Endothelial cell of umbilical vein (primary cell): ENCODE measurements around the gene ARMC7. TPM values are rescaled to one million over a fixed set of nuclear protein-coding genes. Genes with fewer than 3 reads are reported as not detected.
A peak's percentile ranks its signal among the peaks of the same experiment; 100 is the strongest.

Experiments used
- BruUV-seq: library from RNA; stranded (reverse); fragments of 400-500 nt; replicated peaks from 2 replicates; lab custom pipeline; 2021; lab: Mats Ljungman, UMichigan
- CTCF ChIA-PET: fragments of 300-600, 350-600 bp; sonication (Branson Sonifier 250); formaldehyde crosslinking; loops from one replicate; lab custom pipeline; 2021; ENCODE audit warnings: antibody characterized with exemption, inconsistent platforms; lab: Charles Lee
- POLR2A ChIA-PET: fragments of 300-600, 350-600 bp; sonication (Branson Sonifier 250); formaldehyde crosslinking; loops from one replicate; lab custom pipeline; 2021; ENCODE audit warnings: antibody characterized with exemption, inconsistent platforms; lab: Charles Lee
- DNase-seq: peaks from one replicate; pipeline ENCODE4 v3.0.0-alpha.2; 2011; ENCODE audit warnings: low read depth, low spot score
- FAIRE-seq: peaks from 2 replicates; lab custom pipeline; 2011; peaks lifted over from hg19 to GRCh38; lab: Jason Lieb, UNC
- H2AFZ ChIP-seq: 2 replicates; pipeline ENCODE4 v1.6.0; 2012; ENCODE audit warnings: low read depth, low read length, control low read depth, inconsistent platforms
- H3K27ac ChIP-seq: 2 replicates; pipeline ENCODE4 v1.5.1; 2011; ENCODE audit warnings: low read depth, mild to moderate bottlenecking, control low read depth, low read length, moderate library complexity; ENCODE audit not compliant: insufficient read depth
- H3K27me3 ChIP-seq, 2 experiments: 2 replicates each; pipeline versions ENCODE4 v1.6.0 to v1.6.1; 2011; ENCODE audit warnings: low read length in 2 of 2, mixed read lengths in 1 of 2; ENCODE audit not compliant: control insufficient read depth in 2 of 2, insufficient read depth in 2 of 2
- H3K36me3 ChIP-seq, 2 experiments: 2 replicates in 1 of 2; 3 replicates in 1 of 2; pipeline ENCODE4 v1.5.1; 2011; ENCODE audit warnings: low read length in 2 of 2, mild to moderate bottlenecking in 1 of 2, moderate library complexity in 1 of 2; ENCODE audit not compliant: control insufficient read depth in 2 of 2, insufficient read depth in 2 of 2; ENCODE audit errors: extremely low read depth in 1 of 2
- H3K4me1 ChIP-seq: 3 replicates; pipeline ENCODE4 v1.5.1; 2011; ENCODE audit warnings: mild to moderate bottlenecking, low read length; ENCODE audit not compliant: control insufficient read depth, insufficient read depth; ENCODE audit errors: extremely low read depth
- H3K4me2 ChIP-seq: 2 replicates; pipeline ENCODE4 v1.6.1; 2011; ENCODE audit warnings: low read length, control low read depth, mixed read lengths; ENCODE audit not compliant: insufficient read depth
- H3K4me3 ChIP-seq, 3 experiments: fragments of 200-600 bp in 1 of 3; sonication (generic), shearing (Covaris generic) in 1 of 3; replicated peaks in 1 of 3; 2 replicates each; pipeline ENCODE4 v1.5.1; 2011 to 2016; ENCODE audit warnings: control low read depth in 3 of 3, low read length in 3 of 3, mild to moderate bottlenecking in 2 of 3, inconsistent platforms in 1 of 3, low read depth in 1 of 3, moderate library complexity in 1 of 3; ENCODE audit not compliant: insufficient read depth in 1 of 3
- H3K79me2 ChIP-seq: 2 replicates; pipeline ENCODE4 v1.6.0; 2012; ENCODE audit warnings: low read length, inconsistent platforms; ENCODE audit not compliant: control insufficient read depth, insufficient read depth
- H3K9ac ChIP-seq: replicated peaks from 2 replicates; pipeline ENCODE3; 2011; ENCODE audit warnings: low read length, control low read depth; ENCODE audit not compliant: insufficient read depth; ENCODE audit errors: extremely low read depth
- H3K9me1 ChIP-seq: replicated peaks from 3 replicates; pipeline ENCODE4 v1.6.0; 2011; ENCODE audit warnings: mild to moderate bottlenecking, low read length; ENCODE audit not compliant: control insufficient read depth, insufficient read depth; ENCODE audit errors: extremely low read depth
- H3K9me3 ChIP-seq: replicated peaks from 2 replicates; pipeline ENCODE4 v1.5.1; 2012; ENCODE audit warnings: low read length, inconsistent platforms; ENCODE audit not compliant: control insufficient read depth, insufficient read depth
- H4K20me1 ChIP-seq: replicated peaks from 2 replicates; pipeline ENCODE3; 2011; ENCODE audit warnings: mild to moderate bottlenecking, low read length; ENCODE audit not compliant: control insufficient read depth, insufficient read depth; ENCODE audit errors: extremely low read depth
- CTCF ChIP-seq, 2 donors: IDR thresholded peaks; 1 replicate in 1 of 2; 2 replicates in 1 of 2; pipeline ENCODE4 v1.5.1; 2011; ENCODE audit warnings: low read length in 2 of 2, mild to moderate bottlenecking in 2 of 2, moderate library complexity in 2 of 2, control low read depth in 1 of 2, inconsistent platforms in 1 of 2, low read depth in 1 of 2; ENCODE audit not compliant: insufficient read depth in 1 of 2; ENCODE audit errors: extremely low read depth in 1 of 2
- EZH2 ChIP-seq: IDR thresholded peaks from 2 replicates; pipeline ENCODE4 v1.6.1; 2012; ENCODE audit warnings: borderline replicate concordance, low read depth, mild to moderate bottlenecking, moderate library complexity, low read length, inconsistent platforms; ENCODE audit not compliant: severe bottlenecking
- FOS ChIP-seq: IDR thresholded peaks from 2 replicates; pipeline ENCODE4 v1.6.1; 2011; ENCODE audit warnings: mild to moderate bottlenecking, low read length, moderate library complexity, borderline replicate concordance; ENCODE audit not compliant: insufficient read depth
- GATA2 ChIP-seq: IDR thresholded peaks from 2 replicates; pipeline ENCODE4 v1.7.0; 2011; ENCODE audit warnings: low read depth, mild to moderate bottlenecking, moderate library complexity, mixed read lengths, low read length; ENCODE audit not compliant: insufficient read length, insufficient read depth
- JUN ChIP-seq: IDR thresholded peaks from 2 replicates; pipeline ENCODE4 v1.6.1; 2011; ENCODE audit warnings: borderline replicate concordance, low read depth; ENCODE audit not compliant: insufficient read length, insufficient read depth
- MAX ChIP-seq: IDR thresholded peaks from 2 replicates; pipeline ENCODE4 v1.6.1; 2011; ENCODE audit not compliant: insufficient read depth, insufficient read length
- MYC ChIP-seq: IDR thresholded peaks from one replicate; pipeline ENCODE4 v1.6.1; 2011; ENCODE audit warnings: mild to moderate bottlenecking, low read depth, low read length
- POLR2A ChIP-seq: IDR thresholded peaks from 2 replicates; pipeline ENCODE4 v1.6.1; 2012; ENCODE audit warnings: low read depth, mild to moderate bottlenecking, control low read depth, low read length
- POLR2AphosphoS5 ChIP-seq: IDR thresholded peaks from 2 replicates; pipeline ENCODE4 v1.6.1; 2012; ENCODE audit warnings: low read depth, mild to moderate bottlenecking, control low read depth, low read length, moderate library complexity; ENCODE audit not compliant: insufficient read depth
- dilution Hi-C: fragments of 300-500 bp; cut with MboI; formaldehyde crosslinking; loops from one replicate; pipeline ENCODE4 v1.15.0; 2019; ENCODE audit warnings: low sequenced_read_pairs; ENCODE audit not compliant: extremely low pct_ligation_motif_present
- intact Hi-C: fragments of 100-400 bp; cut with micrococcal nuclease; formaldehyde crosslinking; loops from one replicate; pipeline ENCODE4 v1.10.0; 2022
- polyA plus RNA-seq, 4 experiments: library from polyadenylated mRNA; depleted of rRNA in 3 of 4; stranded (reverse) in 3 of 4; unstranded in 1 of 4; fragments of >200 nt; gene quantifications; 2 replicates each; pipeline versions ENCODE4 v1.2.1 to v1.2.3, GENCODE V29; 2011 to 2012; ENCODE audit warnings: missing spikeins in 1 of 4
- total RNA-seq: library from RNA; stranded (reverse); gene quantifications from 2 replicates; pipeline ENCODE4 v1.2.3, GENCODE V29; 2021

Gene ARMC7
- total and polyA plus RNA-seq, 2 donors (not counting 3 experiments of a cell fraction or from before 2014, with no cell fraction given) = 11.8 to 15.7 TPM

GRCh38 chr17:75124041-75124818 is 14.5 kb downstream of the ARMC7 start:
- peak overlapping the region; percentile 85 for H3K27ac ChIP-seq
- DNase-seq = peak; percentile 87
- no peaks in the 10 kb centered on the region for H3K9me3 ChIP-seq
- no peaks in the 10 kb centered on the region for H4K20me1 ChIP-seq
- intact Hi-C loops = loop anchor here (1.0 kb wide), 2 partner anchors 10 to 28 kb away; no protein-coding TSS in a partner anchor
- TF ChIP-seq FOS (peak; percentile 98), POLR2A (peak; percentile 66), MAX (no peak), MYC (no peak), GATA2 (peak; percentile 81), POLR2AphosphoS5 (peak; percentile 82), CTCF (IDR thresholded peaks at IDR 0.05; ENCODE audit: extremely low read depth in 1 of 2, insufficient read depth in 1 of 2, low read depth in 1 of 2, low read length in 2 of 2) (no peak), JUN (peak; percentile 64), EZH2 (no peak)
- ChIA-PET CTCF (interaction anchor here (0.9 to 6.0 kb wide), 13 partner anchors 8 to 146 kb away, joined by 3 to 88 read pairs (median 5); partner anchors contain the start of genes ARMC7, MIF4GD and NT5C), POLR2A (interaction anchor here (0.5 to 1.3 kb wide), 3 partner anchors 10 to 76 kb away, joined by 3 to 7 read pairs (median 3); partner anchors contain the start of gene SUMO2)
- H3K4me3 ChIP-seq = no peak overlapping the region
- H3K27me3 ChIP-seq = no peaks in the 10 kb centered on the region
- FAIRE-seq = peak; percentile 93
- peak overlapping the region; percentile 60 for H3K9ac ChIP-seq
- peaks cover 2% of the 10 kb centered on the region for H3K79me2 ChIP-seq
- H3K4me1 ChIP-seq = peaks cover 17% of the 10 kb centered on the region
- peak overlapping the region; percentile 32 for H3K4me2 ChIP-seq
- dilution Hi-C loops = no loop called here
- no peaks in the 10 kb centered on the region for H3K9me1 ChIP-seq
- H2AFZ ChIP-seq = peak overlapping the region; percentile 88
- H3K36me3 ChIP-seq = peaks cover 2 to 3% of the 10 kb centered on the region in 2 experiments
- BruUV-seq = no TSS peak
